ENCODE data around the gene AOPEP. TPM values are rescaled to one million over a fixed set of nuclear protein-coding genes. Genes with fewer than 3 reads are reported as not detected.

AOPEP gene
- total RNA-seq, 1 donor from 2014 or later = 25.8 TPM

- no peak for TF ChIP-seq CTCF (IDR thresholded peaks at IDR 0.05; ENCODE audit: partially characterized antibody, unreplicated experiment)
- H3K4me3 Mint-ChIP-seq (ENCODE audit: unreplicated experiment) = no peak overlapping the region
- H3K9me3 Mint-ChIP-seq (ENCODE audit: unreplicated experiment) = no peaks in the 10 kb centered on the region
- H3K27me3 Mint-ChIP-seq (ENCODE audit: unreplicated experiment) = peaks cover 1% of the 10 kb centered on the region
- no peak overlapping the region for H3K27ac Mint-ChIP-seq (ENCODE audit: unreplicated experiment)
- H3K36me3 Mint-ChIP-seq (ENCODE audit: unreplicated experiment) = no peaks in the 10 kb centered on the region
- H3K4me1 Mint-ChIP-seq (ENCODE audit: low read depth, unreplicated experiment) = peaks cover 2% of the 10 kb centered on the region
- no peak for DNase-seq
These were observed 45.6 kb downstream of the AOPEP start for GRCh38 chr9:94772144-94772543.

- H3K36me3 Mint-ChIP-seq (ENCODE audit: unreplicated experiment) = no peaks in the 10 kb centered on the region
- no peak overlapping the region for H3K4me3 Mint-ChIP-seq (ENCODE audit: unreplicated experiment)
- peaks cover 1% of the 10 kb centered on the region for H3K27me3 Mint-ChIP-seq (ENCODE audit: unreplicated experiment)
- TF ChIP-seq CTCF (IDR thresholded peaks at IDR 0.05; ENCODE audit: partially characterized antibody, unreplicated experiment) = no peak
- no peak for DNase-seq
- no peak overlapping the region for H3K27ac Mint-ChIP-seq (ENCODE audit: unreplicated experiment)
- H3K9me3 Mint-ChIP-seq (ENCODE audit: unreplicated experiment) = no peaks in the 10 kb centered on the region
- H3K4me1 Mint-ChIP-seq (ENCODE audit: low read depth, unreplicated experiment) = peaks cover 2% of the 10 kb centered on the region
These were observed 46.3 kb downstream of the AOPEP start for GRCh38 chr9:94772639-94773303.

GRCh38 chr9:94773655-94774054, 47.2 kb downstream of the AOPEP start:
- no peak for DNase-seq
- H3K27ac Mint-ChIP-seq (ENCODE audit: unreplicated experiment) = no peak overlapping the region

GRCh38 chr9:94778013-94778412, 51.5 kb downstream of the AOPEP start:
- H3K4me3 Mint-ChIP-seq (ENCODE audit: unreplicated experiment) = no peak overlapping the region
- no peak overlapping the region for H3K27ac Mint-ChIP-seq (ENCODE audit: unreplicated experiment)
- no peak for TF ChIP-seq CTCF (IDR thresholded peaks at IDR 0.05; ENCODE audit: partially characterized antibody, unreplicated experiment)
- no peaks in the 10 kb centered on the region for H3K27me3 Mint-ChIP-seq (ENCODE audit: unreplicated experiment)
- DNase-seq = no peak
- H3K9me3 Mint-ChIP-seq (ENCODE audit: unreplicated experiment) = peaks cover 3% of the 10 kb centered on the region
- no peaks in the 10 kb centered on the region for H3K36me3 Mint-ChIP-seq (ENCODE audit: unreplicated experiment)
- H3K4me1 Mint-ChIP-seq (ENCODE audit: low read depth, unreplicated experiment) = no peaks in the 10 kb centered on the region

More at GRCh38 chr9:94773655-94774054, 47.2 kb downstream of the AOPEP start:
- no peak overlapping the region for H3K4me3 Mint-ChIP-seq (ENCODE audit: unreplicated experiment)
- H3K36me3 Mint-ChIP-seq (ENCODE audit: unreplicated experiment) = no peaks in the 10 kb centered on the region
- TF ChIP-seq CTCF (IDR thresholded peaks at IDR 0.05; ENCODE audit: partially characterized antibody, unreplicated experiment) = no peak
- peaks cover 2% of the 10 kb centered on the region for H3K4me1 Mint-ChIP-seq (ENCODE audit: low read depth, unreplicated experiment)
- H3K27me3 Mint-ChIP-seq (ENCODE audit: unreplicated experiment) = peaks cover 1% of the 10 kb centered on the region
- no peaks in the 10 kb centered on the region for H3K9me3 Mint-ChIP-seq (ENCODE audit: unreplicated experiment)

GRCh38 chr9:94779031-94779430, 52.5 kb downstream of the AOPEP start:
- H3K27me3 Mint-ChIP-seq (ENCODE audit: unreplicated experiment) = no peaks in the 10 kb centered on the region
- no peak overlapping the region for H3K27ac Mint-ChIP-seq (ENCODE audit: unreplicated experiment)
- H3K4me3 Mint-ChIP-seq (ENCODE audit: unreplicated experiment) = no peak overlapping the region
- no peaks in the 10 kb centered on the region for H3K36me3 Mint-ChIP-seq (ENCODE audit: unreplicated experiment)
- TF ChIP-seq CTCF (IDR thresholded peaks at IDR 0.05; ENCODE audit: partially characterized antibody, unreplicated experiment) = no peak
- DNase-seq = no peak
- H3K4me1 Mint-ChIP-seq (ENCODE audit: low read depth, unreplicated experiment) = peaks cover 3% of the 10 kb centered on the region
- H3K9me3 Mint-ChIP-seq (ENCODE audit: unreplicated experiment) = peaks cover 3% of the 10 kb centered on the region
